HepG2 (cell line): ENCODE measurements around the gene ACOT8. TPM values are rescaled to one million over a fixed set of nuclear protein-coding genes. Genes with fewer than 3 reads are reported as not detected.

Experiments
- ARID2 ChIP-seq: sonication (generic); formaldehyde crosslinking; IDR thresholded peaks from 2 replicates; pipeline ENCODE4 v1.8.1; 2022; ENCODE audit warnings: mild to moderate bottlenecking, missing genetic modification reagents, borderline replicate concordance
- BRF2 ChIP-seq: sonication (generic); formaldehyde crosslinking; IDR thresholded peaks from 2 replicates; pipeline ENCODE4 v1.8.1; 2022; ENCODE audit warnings: mild to moderate bottlenecking, missing genetic modification reagents
- MBNL3 ChIP-seq: fragments of 250-450 bp; sonication (Bioruptor Pico); conservative IDR thresholded peaks from 2 replicates; pipeline ENCODE4 v1.8.0; 2022; ENCODE audit warnings: mild to moderate bottlenecking, inconsistent platforms
- MZF1 ChIP-seq: sonication (generic); formaldehyde crosslinking; IDR thresholded peaks from 2 replicates; pipeline ENCODE4 v1.8.1; 2023; ENCODE audit warnings: mild to moderate bottlenecking, missing genetic modification reagents, borderline replicate concordance
- NBN ChIP-seq: fragments of 450-650 bp; conservative IDR thresholded peaks from 2 replicates; pipeline ENCODE4 v1.6.1; 2017
- PBX2 ChIP-seq: IDR thresholded peaks from 2 replicates; pipeline ENCODE4 v1.6.1; 2016; ENCODE audit warnings: control low read depth
- RNF219 ChIP-seq: sonication (generic); formaldehyde crosslinking; IDR thresholded peaks from 2 replicates; pipeline ENCODE4 v1.5.0; 2020; ENCODE audit warnings: mild to moderate bottlenecking, missing genetic modification reagents
- SMAD3 ChIP-seq: sonication (generic); formaldehyde crosslinking; IDR thresholded peaks from 2 replicates; pipeline ENCODE4 v1.4.0; 2020; ENCODE audit warnings: missing genetic modification reagents
- ZBTB40 ChIP-seq, 2 experiments: fragments of 450-650 bp in 1 of 2; sonication (generic) in 1 of 2; formaldehyde crosslinking in 1 of 2; IDR thresholded peaks; 2 replicates each; pipeline versions ENCODE4 v1.6.1 to v1.8.0; 2016 to 2022; ENCODE audit warnings: antibody characterized with exemption in 1 of 2, mild to moderate bottlenecking in 1 of 2, missing genetic modification reagents in 1 of 2
- ZBTB8A ChIP-seq: sonication (generic); formaldehyde crosslinking; IDR thresholded peaks from 2 replicates; pipeline ENCODE4 v1.4.0; 2020; ENCODE audit warnings: mild to moderate bottlenecking, low read depth, missing genetic modification reagents, borderline replicate concordance
- ZNF101 ChIP-seq: sonication (generic); formaldehyde crosslinking; IDR thresholded peaks from 2 replicates; pipeline ENCODE4 v1.4.0; 2020; ENCODE audit warnings: mild to moderate bottlenecking, low read depth, missing genetic modification reagents, borderline replicate concordance
- ZNF33A ChIP-seq: sonication (generic); formaldehyde crosslinking; IDR thresholded peaks from 2 replicates; pipeline ENCODE4 v1.5.1; 2020; ENCODE audit warnings: missing genetic modification reagents, mild to moderate bottlenecking, moderate library complexity, borderline replicate concordance
- ZNF547 ChIP-seq: sonication (generic); formaldehyde crosslinking; IDR thresholded peaks from 2 replicates; pipeline ENCODE4 v1.5.1; 2020; ENCODE audit warnings: mild to moderate bottlenecking, missing genetic modification reagents
- ZNF773 ChIP-seq: sonication (generic); formaldehyde crosslinking; IDR thresholded peaks from 2 replicates; pipeline ENCODE4 v1.4.0; 2020; ENCODE audit warnings: missing genetic modification reagents, borderline replicate concordance
- polyA plus RNA-seq, 8 experiments: library from polyadenylated mRNA; depleted of rRNA in 3 of 8; stranded (reverse) in 7 of 8; unstranded in 1 of 8; fragments of >200 nt; fragmentation: Illumina TruSeq in 4 of 8; extraction: Trizol in 4 of 8; gene quantifications; 2 replicates each; pipeline versions ENCODE4 v1.2.1 to v1.2.3, GENCODE V29; 2011 to 2016; ENCODE audit warnings: low read depth in 4 of 8, missing spikeins in 1 of 8, mixed read lengths in 1 of 8; ENCODE audit not compliant: insufficient read depth in 1 of 8
- total RNA-seq, 5 experiments: library from RNA; depleted of rRNA; stranded (reverse); fragments of >200 nt; fragmentation: Illumina TruSeq; extraction: Trizol; gene quantifications; 2 replicates each; pipeline ENCODE4 v1.2.3, GENCODE V29; 2016; ENCODE audit warnings: low read depth in 1 of 5

The ACOT8 gene
- total and polyA plus RNA-seq, 2 of the 13 experiments (the other 11 are each of a cell fraction or from before 2014, with no cell fraction given): 31.4 to 45.5 TPM

- TF ChIP-seq ZNF547 (CRISPR knock-in tag) (no peak), SMAD3 (CRISPR knock-in tag) (peak; percentile 57; the same call in 1 of the 2 replicates), PBX2 (no peak), NBN (no peak), ZNF773 (no peak), ZBTB40 (IDR thresholded peaks at IDR 0.05) (no peak), ZBTB40 (CRISPR knock-in tag; IDR thresholded peaks at IDR 0.05) (no peak), ZBTB8A (CRISPR knock-in tag) (no peak), BRF2 (CRISPR knock-in tag) (no peak), ARID2 (CRISPR knock-in tag) (no peak), MZF1 (CRISPR knock-in tag) (no peak), ZNF33A (CRISPR knock-in tag) (no peak; the same call in 1 of the 2 replicates), ZNF101 (CRISPR knock-in tag) (no peak), MBNL3 (no peak), RNF219 (CRISPR knock-in tag) (no peak)
These were observed 6.6 kb upstream of the ACOT8 start (continued) for GRCh38 chr20:45863543-45864470.
